ENCODE measurements around the gene PAFAH1B2.
A peak's percentile ranks its signal among the peaks of the same experiment; 100 is the strongest.
"Not testable (repeated sequence)": the region's sequence is repeated elsewhere in the genome, so short reads cannot be mapped to it uniquely, and the experiment has no call there.

Gene PAFAH1B2

GRCh38 chr11:117176186-117176585 is 32.1 kb downstream of the PAFAH1B2 start:
- no peak for DNase-seq

- DNase-seq: no peak
These were observed 33.6 kb downstream of the PAFAH1B2 start for GRCh38 chr11:117177534-117178209.

GRCh38 chr11:117178210-117179034 is 34.3 kb downstream of the PAFAH1B2 start, which contains the start of gene SIDT2:
SIDT2 (plus strand) TSS chr11:117178743; CDS start chr11:117179264, 521 bp downstream.
- DNase-seq: peak; percentile 17 to 88

GRCh38 chr11:117179048-117179999 is 35.2 kb downstream of the PAFAH1B2 start:
- DNase-seq: no peak

- DNase-seq: no peak
These were observed 35.9 kb downstream of the PAFAH1B2 start for GRCh38 chr11:117180020-117180419.

- DNase-seq: no peak
These were observed 36.8 kb downstream of the PAFAH1B2 start for GRCh38 chr11:117180661-117181585.

GRCh38 chr11:117181586-117182550 is 37.8 kb downstream of the PAFAH1B2 start:
- no peak for DNase-seq

GRCh38 chr11:117182551-117182935 is 38.5 kb downstream of the PAFAH1B2 start:
- DNase-seq: no peak

GRCh38 chr11:117183178-117183577 is 39.1 kb downstream of the PAFAH1B2 start:
- not testable (repeated sequence) for DNase-seq

- no peak for DNase-seq
These were observed 39.8 kb downstream of the PAFAH1B2 start for GRCh38 chr11:117183724-117184349.

GRCh38 chr11:117185736-117186430 is 41.8 kb downstream of the PAFAH1B2 start:
- no peak for DNase-seq

GRCh38 chr11:117186431-117186761 is 42.3 kb downstream of the PAFAH1B2 start:
- no peak for DNase-seq

GRCh38 chr11:117187007-117187406 is 42.9 kb downstream of the PAFAH1B2 start:
- no peak for DNase-seq

GRCh38 chr11:117187428-117187798 is 43.3 kb downstream of the PAFAH1B2 start:
- no peak for DNase-seq

GRCh38 chr11:117187799-117188481 is 43.9 kb downstream of the PAFAH1B2 start:
- DNase-seq: no peak

- DNase-seq: no peak
These were observed 44.6 kb downstream of the PAFAH1B2 start for GRCh38 chr11:117188620-117189081.

GRCh38 chr11:117189191-117189940 is 45.3 kb downstream of the PAFAH1B2 start:
- no peak for DNase-seq

GRCh38 chr11:117189941-117190544 is 46.0 kb downstream of the PAFAH1B2 start:
- no peak for DNase-seq
